ENCODE results near the gene JAZF1.

DNA sequence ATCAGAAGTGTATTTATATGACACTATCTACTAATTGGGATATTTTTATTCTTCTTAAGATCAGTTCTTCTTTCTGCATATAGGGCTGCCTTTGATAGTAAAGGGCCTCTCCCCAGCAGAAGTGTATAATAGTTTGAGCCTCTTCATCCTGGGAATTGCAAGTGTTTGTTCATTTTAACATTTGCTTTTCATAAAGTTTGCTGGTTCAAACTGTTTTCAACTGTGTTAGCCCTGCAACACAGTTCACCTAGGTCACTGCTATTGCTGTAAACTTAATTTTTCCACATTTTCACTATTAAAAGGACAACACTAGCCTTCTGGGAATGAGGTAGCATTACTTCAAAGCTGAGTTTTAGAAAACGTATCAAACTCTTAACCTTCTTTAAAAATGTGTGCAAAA, 2.8 kb downstream of the JAZF1 start:
- TF ChIP-seq CTCF (IDR thresholded peaks at IDR 0.05) (no peak), EP300 (IDR thresholded peaks at IDR 0.05) (no peak), POLR2A (IDR thresholded peaks at IDR 0.05) (no peak), POLR2AphosphoS5 (IDR thresholded peaks at IDR 0.05) (no peak)

Data from gastroesophageal sphincter (tissue), 3 donors.